Astrocyte (in vitro differentiated cells and primary cell): ENCODE measurements around the gene SERPINF2.

Source experiments
- CTCF ChIP-seq: IDR thresholded peaks from 2 replicates; pipeline ENCODE4 v1.5.1; 2011; ENCODE audit warnings: low read depth, mild to moderate bottlenecking, inconsistent platforms, low read length, moderate library complexity; ENCODE audit not compliant: insufficient read depth
- EZH2 ChIP-seq: IDR thresholded peaks from 2 replicates; pipeline ENCODE4 v1.6.1; 2012; ENCODE audit warnings: mild to moderate bottlenecking, low read length, inconsistent platforms; ENCODE audit not compliant: insufficient read depth

GRCh38 chr17:1731194-1731506 lies 11.5 kb upstream of the SERPINF2 start:
- TF ChIP-seq CTCF: no peak
- no peak for TF ChIP-seq EZH2
